ENCODE measurements around the gene WDHD1. TPM values are rescaled to one million over a fixed set of nuclear protein-coding genes. Genes with fewer than 3 reads are reported as not detected.

Gene WDHD1
- total and polyA plus RNA-seq, 2 of the 8 experiments (the other 6 are each of a cell fraction or from before 2014, with no cell fraction given), result 17.8 to 87.9 TPM

DNA sequence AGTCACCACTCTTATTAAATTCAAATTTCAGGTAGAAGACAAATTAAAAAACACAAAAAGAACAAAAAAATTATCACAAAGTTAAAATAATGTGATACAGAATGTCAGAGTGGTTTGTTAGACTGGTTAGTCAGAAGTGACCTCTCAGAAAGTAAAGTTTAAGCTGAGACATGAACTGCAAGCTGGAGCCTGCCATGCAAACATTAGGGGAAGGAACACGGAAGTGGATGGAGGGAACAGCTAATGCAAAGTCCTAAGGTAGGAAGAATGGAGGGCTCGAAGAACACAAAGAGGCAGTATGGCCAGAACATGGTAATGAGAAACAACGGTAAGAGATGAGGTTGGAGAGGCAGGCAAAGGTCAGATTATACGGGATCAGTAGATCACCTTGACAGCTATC lies 41.7 kb downstream of the WDHD1 start (continued):
- no peak for TF ChIP-seq CHD7 (IDR thresholded peaks at IDR 0.05; ENCODE audit: insufficient replicate concordance, low read length)

Data from H1 (cell line).